Thyroid gland (tissue), 4 donors: ENCODE results near the gene SPATS2L. TPM values are rescaled to one million over a fixed set of nuclear protein-coding genes. Genes with fewer than 3 reads are reported as not detected.

Experiments used
- DNase-seq, 2 donors: peaks; one replicate each; pipeline ENCODE4 v3.0.0-alpha.2; 2019
- H3K27ac ChIP-seq, 3 donors: fragments of 200-600 bp; sonication (generic); 1 replicate in 2 of 3; 2 replicates in 1 of 3; pipeline ENCODE4 v1.5.1; 2016 to 2019; ENCODE audit warnings: mild to moderate bottlenecking in 1 of 3, moderate library complexity in 1 of 3
- H3K27me3 ChIP-seq: fragments of 200-600 bp; sonication (generic); one replicate; pipeline ENCODE4 v1.5.1; 2019
- H3K36me3 ChIP-seq, 2 donors: fragments of 200-600 bp; sonication (generic); one replicate each; pipeline ENCODE4 v1.5.1; 2016 to 2019
- H3K4me1 ChIP-seq, 2 donors: fragments of 200-600 bp; sonication (generic); one replicate each; pipeline ENCODE4 v1.5.1; 2017 to 2019
- H3K4me3 ChIP-seq, 3 donors: fragments of 200-600 bp; sonication (generic); replicated peaks in 1 of 3; 1 replicate in 2 of 3; 2 replicates in 1 of 3; pipeline ENCODE4 v1.5.1; 2016; ENCODE audit warnings: mild to moderate bottlenecking in 1 of 3
- H3K9me3 ChIP-seq: fragments of 200-600 bp; sonication (generic); one replicate; pipeline ENCODE4 v1.5.1; 2017
- CTCF ChIP-seq, 6 experiments: fragments of 200-600 bp in 3 of 6; fragments of 450-650 bp in 3 of 6; sonication (generic) in 3 of 6; IDR thresholded peaks; one replicate each; pipeline ENCODE4 v1.5.1; 2016 to 2019; ENCODE audit warnings: antibody characterized with exemption in 6 of 6, mild to moderate bottlenecking in 2 of 6, inconsistent platforms in 1 of 6, moderate library complexity in 1 of 6
- POLR2A ChIP-seq, 2 donors: fragments of 450-650 bp; IDR thresholded peaks; one replicate each; pipeline ENCODE4 v1.6.1; 2017; ENCODE audit warnings: antibody characterized with exemption in 2 of 2, mild to moderate bottlenecking in 2 of 2, moderate library complexity in 1 of 2
- WGBS, 2 donors: methylation state at CpG; one replicate each; pipeline ENCODE4 v1.1.5; 2017; 5-methylcytosine and 5-hydroxymethylcytosine counted together
- intact Hi-C: fragments of 100-400 bp; cut with DNase I; formaldehyde crosslinking; loops from one replicate; pipeline ENCODE4 v1.15.1; 2023
- total RNA-seq, 4 donors: library from RNA; depleted of rRNA; stranded (reverse); fragments of >200 nt; gene quantifications; one replicate each; pipeline ENCODE4 v1.2.3, GENCODE V29; 2016

SPATS2L gene
- total RNA-seq, 4 donors from 2014 or later: 41.7 to 101 (median 73.3) TPM

- WGBS, 2 donors: 92 to 98% methylated on average over 4 of the region's 4 CpGs
- intact Hi-C loops: no loop called here
- Histone ChIP-seq H3K4me3 (no peak overlapping the region), H3K36me3 (no peaks in the 10 kb centered on the region), H3K9me3 (no peaks in the 10 kb centered on the region), H3K27me3 (no peaks in the 10 kb centered on the region), H3K27ac (no peak overlapping the region), H3K4me1 (peaks cover 12 to 22% of the 10 kb centered on the region in 2 donors)
- no peak for DNase-seq
- TF ChIP-seq POLR2A (IDR thresholded peaks at IDR 0.05) (no peak), CTCF (IDR thresholded peaks at IDR 0.05) (no peak)
Measured at GRCh38 chr2:200362202-200362917, 55.9 kb downstream of the SPATS2L start.

DNA sequence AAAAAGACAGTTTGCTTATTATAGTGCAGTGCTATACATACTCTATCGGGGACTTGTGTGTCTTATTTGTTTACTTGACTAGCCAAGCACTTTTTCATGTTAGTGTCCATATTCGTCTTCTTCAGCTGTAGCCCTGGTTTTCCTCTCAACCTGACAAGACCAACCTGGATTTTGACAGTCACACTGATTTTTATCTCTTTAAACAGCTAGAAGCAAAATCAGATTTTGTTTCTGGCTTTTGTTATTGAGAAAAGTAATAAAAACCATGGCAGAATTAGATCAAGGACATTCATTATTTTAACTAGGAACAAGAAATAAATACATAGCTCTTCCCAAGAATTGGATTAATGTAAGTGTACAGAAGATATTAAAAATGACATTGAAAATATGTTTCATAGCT is 56.8 kb downstream of the SPATS2L start:
- Histone ChIP-seq H3K4me1 (peaks cover 12 to 22% of the 10 kb centered on the region in 2 donors), H3K36me3 (no peaks in the 10 kb centered on the region), H3K27me3 (no peaks in the 10 kb centered on the region), H3K27ac (no peak overlapping the region), H3K4me3 (no peak overlapping the region), H3K9me3 (no peaks in the 10 kb centered on the region)
- TF ChIP-seq CTCF (IDR thresholded peaks at IDR 0.05): no peak
- no peak for TF ChIP-seq POLR2A (IDR thresholded peaks at IDR 0.05)
- 93 to 95% methylated on average over 2 of the region's 2 CpGs for WGBS, 2 donors
- DNase-seq: no peak
- intact Hi-C loops: no loop called here

DNA sequence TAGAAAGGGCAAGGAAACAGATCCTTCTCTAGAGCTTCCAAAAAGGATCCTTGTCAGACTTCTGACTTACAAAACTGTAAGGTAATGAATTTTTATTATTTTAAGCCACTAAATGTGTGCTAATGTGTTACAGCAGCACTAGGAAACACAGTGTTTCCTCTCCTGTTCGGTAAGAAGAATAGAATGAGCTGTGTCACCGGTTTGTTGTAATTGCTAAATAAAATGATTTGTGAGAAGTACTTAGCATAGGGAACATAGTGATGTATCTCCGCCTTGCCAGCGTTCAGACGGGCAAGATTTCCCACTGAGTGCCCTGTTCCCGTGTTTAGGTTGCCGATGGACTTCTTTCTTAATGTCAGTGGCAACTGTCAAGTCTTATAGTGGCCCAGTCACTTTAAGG is 57.6 kb downstream of the SPATS2L start:
- TF ChIP-seq POLR2A (IDR thresholded peaks at IDR 0.05): no peak
- no peak for TF ChIP-seq CTCF (IDR thresholded peaks at IDR 0.05)
- no peaks in the 10 kb centered on the region for H3K9me3 ChIP-seq
- H3K4me3 ChIP-seq: no peak overlapping the region
- DNase-seq: no peak
- WGBS, 2 donors: 78 to 87% methylated on average over 7 of the region's 7 CpGs
- intact Hi-C loops: no loop called here
- peak overlapping the region in 1 of 3 donors; percentile 14 for H3K27ac ChIP-seq
- no peaks in the 10 kb centered on the region for H3K27me3 ChIP-seq
- peaks cover 12 to 22% of the 10 kb centered on the region in 2 donors for H3K4me1 ChIP-seq
- no peaks in the 10 kb centered on the region for H3K36me3 ChIP-seq

DNA sequence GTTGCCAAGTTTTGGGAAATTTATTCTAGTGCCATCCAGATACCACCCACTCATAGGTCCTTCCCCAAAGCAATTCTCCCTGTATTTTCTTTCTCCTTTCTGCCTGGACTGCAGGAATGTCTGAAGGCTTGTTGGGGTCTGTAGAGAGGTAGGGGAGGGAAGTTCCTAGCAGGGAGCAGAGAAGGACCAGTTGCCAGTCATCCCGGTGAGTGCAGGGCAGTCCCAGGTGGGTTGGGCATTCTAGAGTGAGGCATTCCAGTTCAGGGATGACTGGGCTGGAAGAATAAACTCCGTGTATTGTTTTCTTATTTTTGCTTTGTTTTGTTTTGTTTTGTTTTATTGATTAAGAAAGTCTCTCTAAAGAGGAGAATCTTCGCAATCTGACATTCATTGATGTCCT is 58.1 kb downstream of the SPATS2L start:
- peak overlapping the region in 2 of 3 donors; percentile 14 to 39 for H3K27ac ChIP-seq

More for the DNA sequence above, 58.1 kb downstream of the SPATS2L start:
- no peak for TF ChIP-seq POLR2A (IDR thresholded peaks at IDR 0.05)
- TF ChIP-seq CTCF (IDR thresholded peaks at IDR 0.05): no peak
- peaks cover 12 to 22% of the 10 kb centered on the region in 2 donors for H3K4me1 ChIP-seq
- H3K9me3 ChIP-seq: no peaks in the 10 kb centered on the region
- WGBS, 2 donors: 39 to 40% methylated on average over 3 of the region's 3 CpGs
- H3K36me3 ChIP-seq: no peaks in the 10 kb centered on the region
- intact Hi-C loops: no loop called here
- DNase-seq: peak; percentile 30 to 55
- H3K27me3 ChIP-seq: no peaks in the 10 kb centered on the region
- H3K4me3 ChIP-seq: no peak overlapping the region
